H1 (cell line): ENCODE data around the gene RSF1. TPM values are rescaled to one million over a fixed set of nuclear protein-coding genes. Genes with fewer than 3 reads are reported as not detected.

Experiments used
- CTCF ChIA-PET: fragments of 300-600 bp; sonication (Branson Sonifier 250); formaldehyde crosslinking; loops from one replicate; lab custom pipeline; 2021; ENCODE audit not compliant: partially characterized antibody; lab: Charles Lee
- POLR2A ChIA-PET: fragments of 300-600 bp; sonication (Branson Sonifier 250); formaldehyde crosslinking; loops from one replicate; lab custom pipeline; 2021; ENCODE audit warnings: inconsistent platforms; ENCODE audit not compliant: partially characterized antibody; lab: Charles Lee
- DNase-seq, 2 experiments: peaks; one replicate each; pipeline versions ENCODE4 v3.0.0 to v3.0.0-alpha.2; 2010 to 2022; ENCODE audit warnings: low spot score in 2 of 2, low read depth in 1 of 2, mixed read lengths in 1 of 2
- FAIRE-seq: peaks from 2 replicates; lab custom pipeline; 2011; peaks lifted over from hg19 to GRCh38; lab: Jason Lieb, UNC
- H2AFZ ChIP-seq: 2 replicates; pipeline ENCODE4 v1.8.1; 2012; ENCODE audit warnings: low read length, inconsistent platforms
- H2AK5ac ChIP-seq: 2 replicates; pipeline ENCODE4 v1.6.1; 2013; ENCODE audit warnings: low read depth, low read length
- H2BK120ac ChIP-seq: replicated peaks from 2 replicates; pipeline ENCODE3; 2013; ENCODE audit warnings: low read depth, low read length, inconsistent platforms
- H2BK12ac ChIP-seq: 2 replicates; pipeline ENCODE4 v1.6.1; 2013; ENCODE audit warnings: low read depth, low read length
- H2BK15ac ChIP-seq: 2 replicates; pipeline ENCODE4 v1.6.1; 2013; ENCODE audit warnings: low read length
- H2BK20ac ChIP-seq: 2 replicates; pipeline ENCODE4 v1.6.1; 2013; ENCODE audit warnings: low read length
- H2BK5ac ChIP-seq: 2 replicates; pipeline ENCODE4 v1.6.1; 2013; ENCODE audit warnings: low read depth, low read length
- H3K14ac ChIP-seq: 2 replicates; pipeline ENCODE4 v1.6.1; 2013; ENCODE audit warnings: inconsistent platforms; ENCODE audit not compliant: insufficient read length
- H3K18ac ChIP-seq: 2 replicates; pipeline ENCODE4 v1.6.1; 2013; ENCODE audit warnings: low read length; ENCODE audit errors: extremely low read depth
- H3K23ac ChIP-seq: 2 replicates; pipeline ENCODE4 v1.6.1; 2013; ENCODE audit warnings: inconsistent platforms; ENCODE audit not compliant: insufficient read length
- H3K23me2 ChIP-seq: 2 replicates; pipeline ENCODE4 v1.6.1; 2013; ENCODE audit warnings: low read depth, low read length
- H3K27ac ChIP-seq: 2 replicates; pipeline ENCODE4 v1.6.1; 2011; ENCODE audit warnings: low read depth, low read length, inconsistent platforms
- H3K27me3 ChIP-seq, 4 experiments: replicated peaks in 1 of 4; 1 replicate in 1 of 4; 2 replicates in 3 of 4; pipeline versions ENCODE4 v1.6.1 to v1.8.1; 2011 to 2013; ENCODE audit warnings: low read length in 3 of 4, mild to moderate bottlenecking in 3 of 4, inconsistent platforms in 2 of 4, mixed read lengths in 2 of 4, moderate library complexity in 1 of 4; ENCODE audit not compliant: control insufficient read depth in 3 of 4, insufficient read depth in 3 of 4; ENCODE audit errors: extremely low read depth in 1 of 4
- H3K36me3 ChIP-seq, 4 experiments: 2 replicates each; pipeline versions ENCODE4 v1.6.1 to v1.8.1; 2011 to 2013; ENCODE audit warnings: mild to moderate bottlenecking in 4 of 4, low read length in 3 of 4, moderate library complexity in 2 of 4, control low read depth in 1 of 4, inconsistent platforms in 1 of 4; ENCODE audit not compliant: insufficient read depth in 4 of 4, control insufficient read depth in 2 of 4
- H3K4ac ChIP-seq: replicated peaks from 2 replicates; pipeline ENCODE3; 2013; ENCODE audit warnings: low read length, low read depth, mixed read lengths, inconsistent platforms; ENCODE audit not compliant: insufficient read length
- H3K4me1 ChIP-seq, 4 experiments: replicated peaks in 1 of 4; 1 replicate in 1 of 4; 2 replicates in 3 of 4; pipeline versions ENCODE4 v1.6.1 to v1.8.1; 2011 to 2013; ENCODE audit warnings: low read length in 3 of 4, inconsistent platforms in 2 of 4, mixed read lengths in 1 of 4; ENCODE audit not compliant: insufficient read depth in 4 of 4, control insufficient read depth in 3 of 4
- H3K4me2 ChIP-seq, 2 experiments: 2 replicates each; pipeline versions ENCODE4 v1.6.1 to v1.8.1; 2011 to 2013; ENCODE audit warnings: low read depth in 2 of 2, low read length in 2 of 2, control low read depth in 1 of 2, inconsistent platforms in 1 of 2, mild to moderate bottlenecking in 1 of 2; ENCODE audit not compliant: insufficient read depth in 1 of 2
- H3K4me3 ChIP-seq, 4 experiments: fragments of 200-600, 300-600 bp in 1 of 4; sonication (generic), shearing (Covaris generic), sonication (Bioruptor Twin) in 1 of 4; 2 replicates each; pipeline versions ENCODE4 v1.5.1 to v1.8.1; 2011 to 2016; ENCODE audit warnings: low read length in 4 of 4, low read depth in 3 of 4, control low read depth in 2 of 4, inconsistent platforms in 2 of 4, mild to moderate bottlenecking in 2 of 4, mixed read lengths in 1 of 4, moderate library complexity in 1 of 4; ENCODE audit not compliant: insufficient read depth in 2 of 4; ENCODE audit errors: extremely low read depth in 1 of 4
- H3K56ac ChIP-seq: replicated peaks from 2 replicates; pipeline ENCODE3; 2013; ENCODE audit warnings: low read depth, mild to moderate bottlenecking, mixed read lengths, low read length, inconsistent platforms; ENCODE audit not compliant: insufficient read length
- H3K79me1 ChIP-seq: 2 replicates; pipeline ENCODE4 v1.6.1; 2013; ENCODE audit warnings: low read depth, low read length, control low read depth
- H3K79me2 ChIP-seq, 2 experiments: 2 replicates each; pipeline versions ENCODE4 v1.6.1 to v1.8.1; 2012 to 2013; ENCODE audit warnings: low read length in 2 of 2, mild to moderate bottlenecking in 2 of 2, inconsistent platforms in 1 of 2; ENCODE audit not compliant: insufficient read depth in 2 of 2, control insufficient read depth in 1 of 2
- H3K9ac ChIP-seq, 4 experiments: replicated peaks in 1 of 4; 1 replicate in 1 of 4; 2 replicates in 3 of 4; pipeline versions ENCODE4 v1.6.1 to v1.8.1; 2011 to 2013; ENCODE audit warnings: low read depth in 3 of 4, low read length in 3 of 4, control low read depth in 2 of 4, mild to moderate bottlenecking in 2 of 4, moderate library complexity in 2 of 4, inconsistent platforms in 1 of 4; ENCODE audit errors: extremely low read depth in 1 of 4
- H3K9me3 ChIP-seq, 2 experiments: 2 replicates each; pipeline versions ENCODE4 v1.6.1 to v1.8.1; 2012 to 2013; ENCODE audit warnings: mild to moderate bottlenecking in 2 of 2, moderate library complexity in 2 of 2, control low read depth in 1 of 2, inconsistent platforms in 1 of 2, low read depth in 1 of 2, low read length in 1 of 2, mixed read lengths in 1 of 2; ENCODE audit not compliant: insufficient read depth in 2 of 2
- H4K20me1 ChIP-seq, 2 experiments: replicated peaks in 1 of 2; 2 replicates each; pipeline versions ENCODE3 to v1.8.1; 2011 to 2013; ENCODE audit warnings: inconsistent platforms in 2 of 2, low read length in 2 of 2, mild to moderate bottlenecking in 1 of 2; ENCODE audit not compliant: insufficient read depth in 2 of 2, control insufficient read depth in 1 of 2
- H4K5ac ChIP-seq: 2 replicates; pipeline ENCODE4 v1.6.1; 2013; ENCODE audit warnings: low read length, low read depth, mixed read lengths, inconsistent platforms; ENCODE audit not compliant: insufficient read length
- H4K8ac ChIP-seq: 2 replicates; pipeline ENCODE4 v1.8.0; 2013; ENCODE audit warnings: mild to moderate bottlenecking, moderate library complexity, low read length, inconsistent platforms; ENCODE audit not compliant: insufficient read depth; ENCODE audit errors: extremely low read depth
- H4K91ac ChIP-seq: replicated peaks from 2 replicates; pipeline ENCODE3; 2013; ENCODE audit warnings: low read length, mixed read lengths, inconsistent platforms; ENCODE audit not compliant: insufficient read length
- CHD1 ChIP-seq: IDR thresholded peaks from 2 replicates; pipeline ENCODE4 v1.6.1; 2012; ENCODE audit warnings: low read depth, low read length, improper control_type of control experiment
- NANOG ChIP-seq: IDR thresholded peaks from 2 replicates; pipeline ENCODE4 v1.6.1; 2011; ENCODE audit warnings: low read length, low read depth, mild to moderate bottlenecking, inconsistent platforms; ENCODE audit not compliant: insufficient read depth, poor library complexity, severe bottlenecking
- SP1 ChIP-seq: IDR thresholded peaks from 2 replicates; pipeline ENCODE4 v1.6.1; 2011; ENCODE audit warnings: low read depth, low read length
- WGBS, 2 experiments: shearing (Covaris generic) in 1 of 2; methylation state at CpG; one replicate each; pipeline versions ENCODE4 v1.1.6 to v1.1.7; 2013 to 2015; ENCODE audit warnings: low lambda C conversion rate in 2 of 2, mixed read lengths in 2 of 2, inconsistent platforms in 1 of 2, low coverage in 1 of 2, missing lambda C conversion rate in 1 of 2; ENCODE audit not compliant: insufficient replicate concordance in 2 of 2, insufficient coverage in 1 of 2, insufficient read length in 1 of 2; ENCODE audit errors: extremely low coverage in 1 of 2, missing lambda C conversion rate in 1 of 2; 5-methylcytosine and 5-hydroxymethylcytosine counted together
- polyA plus RNA-seq, 7 experiments: library from polyadenylated mRNA; depleted of rRNA in 3 of 7; stranded (reverse) in 5 of 7; unstranded in 2 of 7; fragments of >200 nt in 5 of 7; fragments of 200-250 nt in 2 of 7; gene quantifications; 1 replicate in 5 of 7; 2 replicates in 1 of 7; 4 replicates in 1 of 7; pipeline versions ENCODE4 v1.2.1 to v1.2.3, GENCODE V29; 2011 to 2013; ENCODE audit warnings: missing spikeins in 2 of 7, mixed read lengths in 2 of 7
- total RNA-seq: library from RNA; stranded (reverse); fragmentation: NEBNext Ultra II Directional; extraction: Animal tissue kit (Norgen Biotek cat#: 25700); gene quantifications from 2 replicates; pipeline ENCODE4 v1.2.1, GENCODE V29; 2021

Gene RSF1
- total and polyA plus RNA-seq, 2 of the 8 experiments (the other 6 are each of a cell fraction or from before 2014, with no cell fraction given), result 17.8 to 87.9 TPM

DNA sequence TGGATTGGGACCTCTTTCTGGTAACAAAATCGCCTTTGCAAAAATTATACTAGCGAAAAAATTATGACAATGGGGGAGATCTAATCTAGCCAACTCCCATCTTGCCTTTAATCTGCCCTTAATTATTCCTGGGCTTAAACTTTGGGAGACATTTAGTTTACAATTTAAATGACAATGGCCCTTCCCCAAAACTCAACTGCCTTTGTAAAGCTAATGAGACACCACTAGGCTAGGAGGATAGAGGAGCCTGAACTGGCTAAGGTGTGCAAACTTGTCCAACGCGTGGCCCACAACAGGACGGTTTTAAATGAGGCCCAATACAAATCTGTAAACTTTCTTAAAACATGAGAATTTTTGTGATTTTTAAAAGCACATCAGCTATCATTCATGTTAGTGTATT lies 67.3 kb downstream of the RSF1 start:
- H3K23me2 ChIP-seq, result no peaks in the 10 kb centered on the region
- ChIA-PET CTCF (interaction anchor here (1.7 kb wide), 1 partner anchor 36 kb away, joined by 3 read pairs; no protein-coding TSS in a partner anchor), POLR2A (interaction anchor here (2.2 kb wide), 1 partner anchor 16 kb away, joined by 7 read pairs; no protein-coding TSS in a partner anchor)
- H2BK15ac ChIP-seq, result no peak overlapping the region
- H3K4me2 ChIP-seq, result peak overlapping the region; percentile 54 to 81; a peak in 3 of 4 replicates
- no peaks in the 10 kb centered on the region for H3K9me3 ChIP-seq
- 43% methylated on average over 5 of the region's 5 CpGs; no CpG with 5 or more reads in 1 of the 2 experiments for WGBS, 2 experiments
- peaks cover 0 to 13% (median 4%) of the 10 kb centered on the region in 4 experiments; a peak in 3 of 8 replicates for H3K36me3 ChIP-seq
- no peak overlapping the region for H3K14ac ChIP-seq
- no peak overlapping the region for H3K23ac ChIP-seq
- H3K4ac ChIP-seq, result no peak overlapping the region
- H3K9ac ChIP-seq, result no peak overlapping the region
- 0 out of 2 replicates have a peak overlapping the region, but pooled peaks have one; percentile 74 for H2BK20ac ChIP-seq
- H2BK12ac ChIP-seq, result no peak overlapping the region
- H4K8ac ChIP-seq, result no peak overlapping the region
- H4K20me1 ChIP-seq, result peaks cover 2 to 4% of the 10 kb centered on the region in 2 experiments
- H3K4me1 ChIP-seq, result peaks cover 4 to 23% (median 18%) of the 10 kb centered on the region in 4 experiments
- no peak overlapping the region for H2BK120ac ChIP-seq
- H2AFZ ChIP-seq, result no peak overlapping the region
- peak in 1 of 2 experiments; percentile 23 for DNase-seq
- peaks cover 0 to 53% of the 10 kb centered on the region in 2 experiments; a peak in 2 of 4 replicates for H3K79me2 ChIP-seq
- H3K27me3 ChIP-seq, result no peaks in the 10 kb centered on the region
- no peak overlapping the region for H4K91ac ChIP-seq
- H3K4me3 ChIP-seq, result peak overlapping the region in 1 of 4 experiments; percentile 27; a peak in 1 of 8 replicates
- no peak overlapping the region for H3K18ac ChIP-seq
- no peak overlapping the region for H3K56ac ChIP-seq
- no peak overlapping the region for H2AK5ac ChIP-seq
- peak overlapping the region; percentile 41 for H4K5ac ChIP-seq
- H3K79me1 ChIP-seq, result peaks cover 9% of the 10 kb centered on the region
- FAIRE-seq, result peak; percentile 19
- 0 out of 2 replicates have a peak overlapping the region, but pooled peaks have one; percentile 55 for H2BK5ac ChIP-seq
- H3K27ac ChIP-seq, result no peak overlapping the region
- TF ChIP-seq NANOG (peak; percentile 63), CHD1 (no peak), SP1 (peak; percentile 29; the same call in 1 of the 2 replicates)
